SK-N-SH treated with all-trans-retinoic acid at 6 μM for 48 hours (cell line): Measurements from ENCODE around the gene AUTS2.

ENCODE experiments used
- ATAC-seq: fragments of 200-7000 bp; cut with Tn5 transposase; 3 replicates; pipeline ENCODE4 v1.9.1; 2020; ENCODE audit warnings: mild to moderate bottlenecking, moderate library complexity
- ARNTL ChIP-seq: fragments of 450-650 bp; formaldehyde crosslinking; IDR thresholded peaks from 2 replicates; pipeline ENCODE4 v1.5.0; 2020; ENCODE audit warnings: low read depth, mild to moderate bottlenecking, moderate library complexity, borderline replicate concordance
- BACH2 ChIP-seq: fragments of 250-450 bp; sonication (Bioruptor Pico); IDR thresholded peaks from 2 replicates; pipeline ENCODE4 v1.9.0; 2021; ENCODE audit warnings: mild to moderate bottlenecking, borderline replicate concordance
- CSDC2 ChIP-seq: fragments of 250-450 bp; sonication (Bioruptor Pico); IDR thresholded peaks from 2 replicates; pipeline ENCODE4 v1.5.0; 2020; ENCODE audit warnings: mild to moderate bottlenecking, moderate library complexity
- ESRRG ChIP-seq: fragments of 250-450 bp; sonication (Bioruptor Pico); IDR thresholded peaks from 2 replicates; pipeline ENCODE4 v1.6.1; 2021; ENCODE audit warnings: mild to moderate bottlenecking
- GLIS3 ChIP-seq: fragments of 250-450 bp; sonication (Bioruptor Pico); IDR thresholded peaks from 2 replicates; pipeline ENCODE4 v1.5.0; 2020; ENCODE audit warnings: mild to moderate bottlenecking, moderate library complexity
- ISL1 ChIP-seq: fragments of 250-450 bp; sonication (Bioruptor Pico); IDR thresholded peaks from 2 replicates; pipeline ENCODE4 v2.1.2; 2022; ENCODE audit warnings: mild to moderate bottlenecking, moderate library complexity
- OSR1 ChIP-seq: fragments of 250-450 bp; sonication (Bioruptor Pico); IDR thresholded peaks from 2 replicates; pipeline ENCODE4 v1.8.0; 2022; ENCODE audit warnings: moderate library complexity, mild to moderate bottlenecking, inconsistent platforms
- PPARA ChIP-seq: fragments of 250-450 bp; sonication (Bioruptor Pico); IDR thresholded peaks from 2 replicates; pipeline ENCODE4 v1.5.0; 2020; ENCODE audit warnings: mild to moderate bottlenecking, borderline replicate concordance
- TOX ChIP-seq: fragments of 250-450 bp; sonication (Bioruptor Pico); IDR thresholded peaks from 2 replicates; pipeline ENCODE4 v1.8.0; 2021; ENCODE audit warnings: mild to moderate bottlenecking, moderate library complexity, borderline replicate concordance
- ZC3H10 ChIP-seq: fragments of 250-450 bp; sonication (Bioruptor Pico); IDR thresholded peaks from 2 replicates; pipeline ENCODE4 v1.5.1; 2021; ENCODE audit warnings: mild to moderate bottlenecking, moderate library complexity
- ZFP3 ChIP-seq: fragments of 250-450 bp; sonication (Bioruptor Pico); IDR thresholded peaks from 2 replicates; pipeline ENCODE4 v1.5.0; 2020; ENCODE audit warnings: mild to moderate bottlenecking, moderate library complexity
- ZFP30 ChIP-seq: fragments of 450-650 bp; formaldehyde crosslinking; IDR thresholded peaks from 2 replicates; pipeline ENCODE4 v1.5.0; 2022; ENCODE audit warnings: mild to moderate bottlenecking, moderate library complexity
- ZNF565 ChIP-seq: fragments of 450-650 bp; formaldehyde crosslinking; conservative IDR thresholded peaks from 2 replicates; pipeline ENCODE4 v1.5.0; 2020; ENCODE audit warnings: low read depth, mild to moderate bottlenecking, moderate library complexity
- ZNF70 ChIP-seq: fragments of 450-650 bp; formaldehyde crosslinking; IDR thresholded peaks from 2 replicates; pipeline ENCODE4 v1.5.0; 2020; ENCODE audit warnings: mild to moderate bottlenecking, moderate library complexity
- ZNF8 ChIP-seq: fragments of 450-650 bp; formaldehyde crosslinking; IDR thresholded peaks from 2 replicates; pipeline ENCODE4 v1.5.0; 2020; ENCODE audit warnings: mild to moderate bottlenecking, moderate library complexity
- TF ChIP-seq, protein P1 (sequence below): fragments of 250-450 bp; sonication (Bioruptor Pico); IDR thresholded peaks from 2 replicates; pipeline ENCODE4 v1.8.0; 2021; ENCODE audit warnings: low read depth, mild to moderate bottlenecking, moderate library complexity, borderline replicate concordance
- TF ChIP-seq, protein P2 (sequence below): fragments of 250-450 bp; sonication (Bioruptor Pico); IDR thresholded peaks from 2 replicates; pipeline ENCODE4 v1.5.1; 2020; ENCODE audit warnings: low read depth, mild to moderate bottlenecking, moderate library complexity
- TF ChIP-seq, protein P3 (sequence below): fragments of 250-450 bp; sonication (Bioruptor Pico); IDR thresholded peaks from 2 replicates; pipeline ENCODE4 v1.5.0; 2020; ENCODE audit warnings: mild to moderate bottlenecking, moderate library complexity

The AUTS2 gene

DNA sequence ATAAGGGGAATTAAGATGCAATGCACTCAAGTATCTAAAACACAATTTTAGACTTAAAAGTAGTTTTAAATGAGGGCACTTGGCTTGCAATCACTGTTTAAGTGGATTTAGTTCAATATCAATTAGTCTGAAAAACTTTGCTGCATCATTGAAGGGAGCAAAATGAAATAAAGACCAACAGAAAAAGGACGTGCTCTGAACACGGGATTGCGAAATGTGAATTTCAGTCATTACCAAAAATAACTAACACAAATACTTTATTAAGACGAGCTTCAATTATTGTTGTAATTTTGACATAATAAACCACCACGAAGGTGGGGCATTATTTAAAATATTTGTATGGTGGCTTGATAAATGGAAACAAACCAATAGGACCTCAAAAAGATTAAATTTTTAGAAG, 1171.9 kb downstream of the AUTS2 start:
- no peak for TF ChIP-seq PPARA (CRISPR knock-in tag)
- TF ChIP-seq, protein P1, sequence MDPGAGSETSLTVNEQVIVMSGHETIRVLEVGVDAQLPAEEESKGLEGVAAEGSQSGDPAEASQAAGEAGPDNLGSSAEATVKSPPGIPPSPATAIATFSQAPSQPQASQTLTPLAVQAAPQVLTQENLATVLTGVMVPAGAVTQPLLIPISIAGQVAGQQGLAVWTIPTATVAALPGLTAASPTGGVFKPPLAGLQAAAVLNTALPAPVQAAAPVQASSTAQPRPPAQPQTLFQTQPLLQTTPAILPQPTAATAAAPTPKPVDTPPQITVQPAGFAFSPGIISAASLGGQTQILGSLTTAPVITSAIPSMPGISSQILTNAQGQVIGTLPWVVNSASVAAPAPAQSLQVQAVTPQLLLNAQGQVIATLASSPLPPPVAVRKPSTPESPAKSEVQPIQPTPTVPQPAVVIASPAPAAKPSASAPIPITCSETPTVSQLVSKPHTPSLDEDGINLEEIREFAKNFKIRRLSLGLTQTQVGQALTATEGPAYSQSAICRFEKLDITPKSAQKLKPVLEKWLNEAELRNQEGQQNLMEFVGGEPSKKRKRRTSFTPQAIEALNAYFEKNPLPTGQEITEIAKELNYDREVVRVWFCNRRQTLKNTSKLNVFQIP (CRISPR knock-in tag): no peak
- no peak for TF ChIP-seq OSR1 (CRISPR knock-in tag)
- TF ChIP-seq BACH2 (CRISPR knock-in tag): no peak
- TF ChIP-seq, protein P2, sequence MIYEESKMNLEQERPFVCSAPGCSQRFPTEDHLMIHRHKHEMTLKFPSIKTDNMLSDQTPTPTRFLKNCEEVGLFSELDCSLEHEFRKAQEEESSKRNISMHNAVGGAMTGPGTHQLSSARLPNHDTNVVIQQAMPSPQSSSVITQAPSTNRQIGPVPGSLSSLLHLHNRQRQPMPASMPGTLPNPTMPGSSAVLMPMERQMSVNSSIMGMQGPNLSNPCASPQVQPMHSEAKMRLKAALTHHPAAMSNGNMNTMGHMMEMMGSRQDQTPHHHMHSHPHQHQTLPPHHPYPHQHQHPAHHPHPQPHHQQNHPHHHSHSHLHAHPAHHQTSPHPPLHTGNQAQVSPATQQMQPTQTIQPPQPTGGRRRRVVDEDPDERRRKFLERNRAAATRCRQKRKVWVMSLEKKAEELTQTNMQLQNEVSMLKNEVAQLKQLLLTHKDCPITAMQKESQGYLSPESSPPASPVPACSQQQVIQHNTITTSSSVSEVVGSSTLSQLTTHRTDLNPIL (CRISPR knock-in tag): no peak
- no peak for TF ChIP-seq ZNF565 (CRISPR knock-in tag)
- no peak for TF ChIP-seq TOX (CRISPR knock-in tag)
- no peak for TF ChIP-seq ISL1 (CRISPR knock-in tag)
- no peak for TF ChIP-seq CSDC2 (CRISPR knock-in tag)
- no peak for TF ChIP-seq ARNTL (CRISPR knock-in tag)
- TF ChIP-seq, all 23 proteins: peak for 0
- no peak for ATAC-seq

DNA sequence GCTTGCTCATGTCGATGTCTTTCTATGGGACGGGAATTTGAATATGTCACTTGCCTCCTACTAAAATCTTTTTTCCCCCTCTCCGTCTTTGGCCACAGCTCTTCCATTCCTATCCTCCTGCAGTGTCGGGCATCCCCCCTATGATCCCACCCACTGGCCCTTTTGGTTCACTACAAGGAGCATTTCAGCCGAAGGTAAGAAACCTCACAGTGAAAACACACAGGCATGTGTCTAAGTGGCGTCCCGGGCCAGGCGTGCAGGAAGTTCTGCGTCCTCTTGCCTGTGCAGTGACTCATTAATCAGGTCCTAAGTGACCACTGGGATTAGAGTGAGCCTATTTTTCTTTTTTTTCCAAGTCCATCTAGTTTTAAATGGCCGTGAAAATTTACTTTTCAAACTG, 1173.2 kb downstream of the AUTS2 start:
- no peak for TF ChIP-seq PPARA (CRISPR knock-in tag)
- no peak for TF ChIP-seq ZC3H10 (CRISPR knock-in tag)
- TF ChIP-seq, protein P2 (CRISPR knock-in tag): no peak
- ATAC-seq: no peak

DNA sequence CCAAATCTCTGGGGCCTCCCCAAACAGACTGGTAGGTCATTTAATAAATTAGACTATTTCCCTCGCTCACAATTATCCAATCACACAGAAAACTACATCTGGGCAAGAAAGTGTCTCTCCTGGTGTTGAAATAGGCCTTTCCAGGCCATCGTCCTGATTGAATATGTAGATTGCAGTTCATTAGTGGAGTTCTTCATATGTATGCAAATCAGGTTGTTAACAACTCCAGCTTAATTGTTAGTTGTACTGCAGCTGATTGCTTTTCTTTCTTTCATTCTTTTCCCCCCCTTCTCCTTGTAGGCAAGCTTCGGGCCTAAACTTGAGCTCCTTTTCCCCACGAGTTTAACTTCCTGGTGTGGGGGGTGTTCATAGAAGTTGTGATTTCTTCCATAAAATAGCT, 1174.6 kb downstream of the AUTS2 start:
- TF ChIP-seq ZNF70 (CRISPR knock-in tag): no peak
- no peak for TF ChIP-seq ZNF565 (CRISPR knock-in tag)
- no peak for TF ChIP-seq GLIS3 (CRISPR knock-in tag)
- TF ChIP-seq ZNF8 (CRISPR knock-in tag): no peak
- TF ChIP-seq ZC3H10 (CRISPR knock-in tag): no peak
- TF ChIP-seq BACH2 (CRISPR knock-in tag): no peak
- TF ChIP-seq ZFP30 (CRISPR knock-in tag): no peak
- TF ChIP-seq TOX (CRISPR knock-in tag): no peak
- no peak for TF ChIP-seq ZFP3
- TF ChIP-seq, protein P1 (CRISPR knock-in tag): no peak
- no peak for TF ChIP-seq CSDC2 (CRISPR knock-in tag)
- no peak for TF ChIP-seq PPARA (CRISPR knock-in tag)
- ATAC-seq: no peak

DNA sequence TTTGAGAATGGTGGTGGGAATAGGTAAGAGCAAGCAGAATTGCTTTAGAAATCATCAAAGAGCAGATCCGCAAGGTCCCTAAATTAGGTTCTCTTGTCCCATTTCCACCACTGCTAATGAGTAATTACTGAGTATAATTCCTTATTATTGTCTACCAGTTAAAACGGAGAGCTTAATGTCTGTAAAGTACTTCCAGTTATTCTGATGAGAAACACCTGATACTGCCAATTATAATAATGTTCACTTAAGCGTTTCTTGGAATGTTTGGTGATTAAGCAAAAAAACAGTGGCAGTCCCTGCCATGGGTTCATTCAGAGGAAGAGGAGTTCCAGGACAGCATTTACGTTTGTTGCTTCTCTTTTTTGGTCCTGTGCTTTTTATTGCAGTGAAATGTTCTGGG, 1175.1 kb downstream of the AUTS2 start:
- TF ChIP-seq ZC3H10 (CRISPR knock-in tag) (no peak), ISL1 (CRISPR knock-in tag) (no peak), ZFP3 (0 out of 2 replicates have a peak, but pooled peaks have one; percentile 16), ZNF8 (CRISPR knock-in tag) (no peak), ZNF565 (CRISPR knock-in tag) (no peak)
- TF ChIP-seq, protein P1 (CRISPR knock-in tag): no peak
- TF ChIP-seq, all 23 proteins: peak for 1
- ATAC-seq: no peak

DNA sequence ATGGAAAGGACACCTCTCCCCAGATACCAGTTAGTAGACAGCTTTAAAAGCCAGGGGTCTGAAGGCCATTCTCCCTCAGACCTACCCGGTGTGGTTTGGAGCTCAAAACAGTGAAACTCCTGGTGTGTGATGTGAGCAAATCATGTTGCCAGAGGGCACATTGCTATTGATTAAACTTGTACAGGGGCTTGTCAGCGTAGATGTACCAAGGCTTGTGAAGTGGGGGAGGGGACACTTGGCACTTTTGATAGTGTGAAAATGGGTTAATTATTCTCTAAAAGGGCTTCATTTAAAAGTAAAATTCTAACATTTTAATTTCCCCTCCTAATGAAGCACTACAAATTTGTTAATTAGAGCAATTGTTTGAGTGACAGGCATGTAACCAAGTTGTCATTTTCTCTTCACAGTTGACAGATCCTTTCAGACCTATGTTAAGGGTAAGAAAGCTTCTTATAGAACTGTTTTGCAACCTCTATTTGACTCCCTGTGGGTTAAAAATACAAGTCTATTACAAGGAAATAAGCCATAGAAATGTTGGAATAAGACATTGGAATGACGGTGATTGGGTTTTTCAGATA, 1176.8 kb downstream of the AUTS2 start:
- no peak; the same call in 2 of the 3 replicates for ATAC-seq
- TF ChIP-seq ESRRG (CRISPR knock-in tag): no peak
- no peak for TF ChIP-seq BACH2 (CRISPR knock-in tag)
- TF ChIP-seq, protein P1 (CRISPR knock-in tag): no peak
- TF ChIP-seq ZNF70 (CRISPR knock-in tag): no peak
- TF ChIP-seq, protein P3, sequence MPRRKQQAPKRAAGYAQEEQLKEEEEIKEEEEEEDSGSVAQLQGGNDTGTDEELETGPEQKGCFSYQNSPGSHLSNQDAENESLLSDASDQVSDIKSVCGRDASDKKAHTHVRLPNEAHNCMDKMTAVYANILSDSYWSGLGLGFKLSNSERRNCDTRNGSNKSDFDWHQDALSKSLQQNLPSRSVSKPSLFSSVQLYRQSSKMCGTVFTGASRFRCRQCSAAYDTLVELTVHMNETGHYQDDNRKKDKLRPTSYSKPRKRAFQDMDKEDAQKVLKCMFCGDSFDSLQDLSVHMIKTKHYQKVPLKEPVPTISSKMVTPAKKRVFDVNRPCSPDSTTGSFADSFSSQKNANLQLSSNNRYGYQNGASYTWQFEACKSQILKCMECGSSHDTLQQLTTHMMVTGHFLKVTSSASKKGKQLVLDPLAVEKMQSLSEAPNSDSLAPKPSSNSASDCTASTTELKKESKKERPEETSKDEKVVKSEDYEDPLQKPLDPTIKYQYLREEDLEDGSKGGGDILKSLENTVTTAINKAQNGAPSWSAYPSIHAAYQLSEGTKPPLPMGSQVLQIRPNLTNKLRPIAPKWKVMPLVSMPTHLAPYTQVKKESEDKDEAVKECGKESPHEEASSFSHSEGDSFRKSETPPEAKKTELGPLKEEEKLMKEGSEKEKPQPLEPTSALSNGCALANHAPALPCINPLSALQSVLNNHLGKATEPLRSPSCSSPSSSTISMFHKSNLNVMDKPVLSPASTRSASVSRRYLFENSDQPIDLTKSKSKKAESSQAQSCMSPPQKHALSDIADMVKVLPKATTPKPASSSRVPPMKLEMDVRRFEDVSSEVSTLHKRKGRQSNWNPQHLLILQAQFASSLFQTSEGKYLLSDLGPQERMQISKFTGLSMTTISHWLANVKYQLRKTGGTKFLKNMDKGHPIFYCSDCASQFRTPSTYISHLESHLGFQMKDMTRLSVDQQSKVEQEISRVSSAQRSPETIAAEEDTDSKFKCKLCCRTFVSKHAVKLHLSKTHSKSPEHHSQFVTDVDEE: no peak
- no peak for TF ChIP-seq CSDC2 (CRISPR knock-in tag)
- no peak for TF ChIP-seq ZNF565 (CRISPR knock-in tag)
- no peak for TF ChIP-seq ZFP3
- no peak for TF ChIP-seq ZFP30 (CRISPR knock-in tag)
- TF ChIP-seq TOX (CRISPR knock-in tag): no peak
- TF ChIP-seq ZC3H10 (CRISPR knock-in tag): no peak
- TF ChIP-seq PPARA (CRISPR knock-in tag): no peak
